Activated CD8-positive, alpha-beta memory T cell treated with anti-CD3 and anti-CD28 coated beads, Interleukin-2, amount 10 ng/mL, durations not matched to agents 7 days and 5 days (primary cell): ENCODE data around the gene RLN1. TPM values are rescaled to one million over a fixed set of nuclear protein-coding genes. Genes with fewer than 3 reads are reported as not detected.
"Not testable (repeated sequence)": the region's sequence is repeated elsewhere in the genome, so short reads cannot be mapped to it uniquely, and the experiment has no call there.

Experiments used
- ATAC-seq: fragments of 150-1000 bp; cut with Tn5 transposase; one replicate; pipeline ENCODE4 v1.10.0; 2021; ENCODE audit warnings: moderate library complexity
- CTCF ChIA-PET: fragments of 350-600 bp; sonication (Branson Sonifier 250); formaldehyde crosslinking; loops from one replicate; lab custom pipeline; 2021; ENCODE audit warnings: antibody characterized with exemption; lab: Charles Lee
- DNase-seq: peaks from one replicate; pipeline ENCODE4 v3.0.0-alpha.2; 2020
- H3K27ac Mint-ChIP-seq: one replicate; pipeline ENCODE4 v1.8.0; 2021; ENCODE audit warnings: mild to moderate bottlenecking, mixed read lengths
- H3K27me3 Mint-ChIP-seq: one replicate; pipeline ENCODE4 v1.8.0; 2021; ENCODE audit warnings: mixed read lengths
- H3K36me3 Mint-ChIP-seq: one replicate; pipeline ENCODE4 v1.8.0; 2021; ENCODE audit warnings: mild to moderate bottlenecking, mixed read lengths
- H3K4me1 Mint-ChIP-seq: one replicate; pipeline ENCODE4 v1.8.0; 2021; ENCODE audit warnings: mixed read lengths
- H3K4me3 Mint-ChIP-seq: one replicate; pipeline ENCODE4 v1.8.0; 2021; ENCODE audit warnings: mild to moderate bottlenecking, moderate library complexity, mixed read lengths
- H3K9me3 Mint-ChIP-seq: one replicate; pipeline ENCODE4 v1.8.0; 2022; ENCODE audit warnings: low read depth, mixed read lengths
- total RNA-seq, 2 experiments: library from RNA; stranded (reverse); gene quantifications; one replicate each; pipeline ENCODE4 v1.2.3, GENCODE V29; 2021

RLN1 gene
- total RNA-seq, 2 experiments from 2014 or later, result 1.0 to 1.5 TPM

DNA sequence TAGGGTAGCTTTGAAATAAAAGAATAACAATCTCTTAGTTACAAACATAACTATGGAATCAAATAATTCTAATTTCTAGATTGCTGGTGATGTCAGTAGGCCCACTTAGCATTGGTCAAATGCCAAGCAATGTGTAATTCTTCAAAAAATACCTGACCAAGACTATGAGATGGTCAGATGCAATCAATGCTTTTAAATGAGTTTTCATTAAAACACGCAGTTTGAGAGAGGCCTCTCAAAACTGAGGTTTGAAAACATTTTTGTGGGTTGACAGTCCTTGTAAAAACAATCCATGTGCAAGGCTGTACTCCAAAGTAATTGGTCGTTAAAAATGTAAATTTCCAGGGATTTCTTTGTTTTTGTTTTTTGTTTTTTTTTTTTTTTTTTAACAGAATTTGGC lies 33.9 kb downstream of the RLN1 start:
- no peaks in the 10 kb centered on the region for H3K27me3 Mint-ChIP-seq
- no peak overlapping the region for H3K4me3 Mint-ChIP-seq
- no peak for ATAC-seq

DNA sequence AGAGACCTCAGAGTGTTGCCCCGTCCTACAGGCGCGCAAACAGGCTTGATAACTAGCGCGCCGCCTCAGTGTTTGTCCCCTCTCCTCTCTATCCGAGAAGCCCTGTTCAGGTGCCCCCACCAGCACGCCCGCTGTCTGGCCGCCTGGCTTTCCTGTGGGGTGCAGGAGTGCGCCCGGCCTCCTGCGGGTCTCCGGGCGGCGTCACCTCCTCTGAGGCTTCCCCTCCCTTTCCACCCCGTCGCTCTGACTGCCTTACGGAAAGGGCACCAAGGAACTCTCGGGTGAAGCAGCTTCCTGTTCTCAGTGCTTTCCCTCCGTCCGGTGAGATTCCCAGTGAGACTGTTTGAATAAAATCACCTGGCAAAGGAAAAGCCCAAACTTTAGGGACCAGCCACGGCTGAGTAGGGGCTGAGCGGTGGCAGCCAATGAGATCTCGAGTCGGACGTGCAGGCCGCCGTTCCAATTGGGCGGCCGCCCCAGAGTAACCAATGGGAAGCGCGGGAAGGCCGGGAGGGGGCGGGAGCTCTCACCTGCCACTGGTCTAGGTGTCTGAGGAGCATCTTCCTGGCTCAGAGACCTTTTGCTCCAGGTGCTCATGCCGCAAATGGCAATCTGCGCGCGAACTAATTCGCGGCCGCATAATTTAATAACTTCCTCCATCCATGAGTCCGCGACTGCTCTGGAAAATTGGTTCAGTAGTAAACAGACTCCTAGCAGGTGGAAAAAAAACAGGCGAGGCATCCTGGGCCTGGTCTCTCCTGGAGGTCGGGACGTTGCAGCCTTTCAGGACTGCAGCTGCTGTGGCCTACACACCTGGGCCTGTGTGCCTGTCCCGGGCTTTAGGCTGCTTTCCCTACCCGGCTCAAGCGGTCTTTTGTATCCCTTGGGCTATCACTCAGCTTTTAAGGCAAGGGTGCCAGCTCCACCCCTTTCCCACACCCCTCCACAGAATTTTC lies 35.6 kb downstream of the RLN1 start, which contains the start of gene RLN2:
TSS of gene RLN2 (minus strand) at position 877 of the 956 bp plus-strand sequence. CDS start at position 741, 136 bp downstream.
- H3K4me1 Mint-ChIP-seq, result peaks cover 28% of the 10 kb centered on the region
- H3K27ac Mint-ChIP-seq, result peak within 1 kb of the TSS; percentile 12
- H3K9me3 Mint-ChIP-seq, H3K36me3 Mint-ChIP-seq, H3K27me3 Mint-ChIP-seq, DNase-seq, CTCF ChIA-PET: not testable (repeated sequence)
- peak within 1 kb of the TSS; percentile 41 for H3K4me3 Mint-ChIP-seq
- peak; percentile 100 for ATAC-seq

More for the DNA sequence above, 33.9 kb downstream of the RLN1 start:
- CTCF ChIA-PET, result no interaction called here
- no peak for DNase-seq
- Mint-ChIP-seq H3K9me3 (no peaks in the 10 kb centered on the region), H3K4me1 (peaks cover 28% of the 10 kb centered on the region), H3K36me3 (no peaks in the 10 kb centered on the region), H3K27ac (no peak overlapping the region)

DNA sequence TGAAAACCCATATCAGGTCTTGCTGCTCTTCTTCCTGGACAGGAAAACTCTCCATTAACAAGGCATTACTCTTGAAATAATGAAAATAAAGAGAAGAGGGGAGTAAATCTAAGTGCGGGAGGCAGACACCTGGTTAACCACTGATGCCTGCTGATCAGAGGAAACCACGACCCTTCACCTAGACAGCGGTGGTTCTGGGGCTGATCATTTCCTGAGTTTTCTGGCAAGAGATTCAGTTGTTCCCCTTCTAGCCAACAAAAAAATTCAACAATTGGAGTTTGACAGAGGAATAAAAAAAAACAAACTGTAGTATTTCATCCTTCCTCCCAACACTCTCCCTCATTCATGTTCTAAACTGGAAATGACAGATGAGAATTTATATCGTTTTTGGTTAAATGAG lies 38.1 kb downstream of the RLN1 start:
- H3K27ac Mint-ChIP-seq, result peak overlapping the region; percentile 19
- H3K4me3 Mint-ChIP-seq, result peak overlapping the region; percentile 7
- H3K36me3 Mint-ChIP-seq, result peaks cover 10% of the 10 kb centered on the region
- peaks cover 18% of the 10 kb centered on the region for H3K4me1 Mint-ChIP-seq
- no peak for DNase-seq
- no peaks in the 10 kb centered on the region for H3K9me3 Mint-ChIP-seq
- no peak for ATAC-seq
- CTCF ChIA-PET, result no interaction called here
- H3K27me3 Mint-ChIP-seq, result no peaks in the 10 kb centered on the region

- Mint-ChIP-seq H3K9me3 (peaks cover 5% of the 10 kb centered on the region), H3K4me1 (no peaks in the 10 kb centered on the region), H3K27me3 (peaks cover 2% of the 10 kb centered on the region), H3K36me3 (peaks cover 8% of the 10 kb centered on the region), H3K27ac (no peak overlapping the region), H3K4me3 (no peak overlapping the region)
- DNase-seq (no peak), ATAC-seq (no peak)
- CTCF ChIA-PET, result no interaction called here
Observed at GRCh38 chr9:5292141-5292540, 47.5 kb downstream of the RLN1 start.

DNA sequence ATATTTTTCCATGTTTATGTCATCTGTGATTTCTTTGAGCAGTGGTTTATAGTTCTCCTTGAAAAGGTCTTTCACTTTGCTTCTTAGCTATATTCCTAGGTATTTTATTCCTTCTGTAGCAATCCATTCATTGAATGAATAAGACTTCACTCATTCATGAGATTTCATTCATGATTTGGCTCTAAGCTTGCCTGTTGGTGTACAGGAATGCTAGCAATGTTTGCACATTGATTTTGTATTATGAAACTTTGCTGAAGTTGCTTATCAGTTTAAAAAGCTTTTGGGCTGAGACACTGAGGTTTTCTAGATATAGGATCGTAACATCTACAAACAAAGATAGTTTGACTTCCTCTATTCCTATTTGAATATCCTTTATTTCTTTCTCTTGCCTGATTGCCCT lies 51.1 kb downstream of the RLN1 start:
- DNase-seq (no peak), ATAC-seq (no peak)
- Mint-ChIP-seq H3K27me3 (peaks cover 2% of the 10 kb centered on the region), H3K27ac (no peak overlapping the region), H3K36me3 (peaks cover 1% of the 10 kb centered on the region), H3K4me3 (no peak overlapping the region), H3K4me1 (no peaks in the 10 kb centered on the region), H3K9me3 (no peaks in the 10 kb centered on the region)
- CTCF ChIA-PET, result interaction anchor here (1.1 kb wide), 1 partner anchor 19 kb away, joined by 3 read pairs; no protein-coding TSS in a partner anchor

DNA sequence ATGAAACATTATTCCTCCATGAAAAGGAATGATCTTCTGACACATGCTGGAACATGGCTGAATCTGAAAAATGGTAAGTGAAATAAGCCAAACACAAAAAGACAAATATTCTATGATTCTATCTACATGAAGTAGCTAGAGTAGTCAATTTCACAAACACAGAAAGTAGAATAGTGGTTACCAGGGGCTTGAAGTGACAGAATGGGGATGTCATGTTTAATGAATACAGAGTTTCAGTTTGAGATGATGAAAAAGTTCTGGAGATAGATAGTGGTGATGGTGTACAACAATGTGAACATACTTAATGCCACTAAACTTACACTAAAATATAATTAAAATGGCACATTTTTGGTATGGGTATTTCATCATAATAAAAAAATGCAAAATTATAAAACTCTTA lies 53.4 kb downstream of the RLN1 start:
- no peak for DNase-seq
- ATAC-seq, result no peak
- Mint-ChIP-seq H3K9me3 (no peaks in the 10 kb centered on the region), H3K27ac (no peak overlapping the region), H3K4me3 (no peak overlapping the region), H3K4me1 (no peaks in the 10 kb centered on the region), H3K27me3 (peaks cover 2% of the 10 kb centered on the region), H3K36me3 (peaks cover 1% of the 10 kb centered on the region)
- CTCF ChIA-PET, result no interaction called here

Other genes starting within 250 kb of the RLN1 start
- not detected for gene INSL6, start 154.2 kb downstream of the RLN1 start, total RNA-seq
- gene INSL4, start 108.5 kb downstream of the RLN1 start, total RNA-seq, result not detected
- 1 to 10 TPM; 2.1 to 4.0 TPM for gene RLN2, start 35.2 kb downstream of the RLN1 start, total RNA-seq
- gene PLGRKT, start 98.0 kb upstream of the RLN1 start, total RNA-seq, result 10 to 100 TPM; 29.8 to 31.5 TPM
- 10 to 100 TPM in 1 of 2 experiments, 1 to 10 TPM in 1; 8.3 to 10.4 TPM for gene CD274, start 110.7 kb upstream of the RLN1 start, total RNA-seq
- 1 to 10 TPM; 1.5 to 3.2 TPM for gene PDCD1LG2, start 170.7 kb upstream of the RLN1 start, total RNA-seq